B cell (primary cell): Measurements from ENCODE around the gene AGR2. TPM values are rescaled to one million over a fixed set of nuclear protein-coding genes. Genes with fewer than 3 reads are reported as not detected.

Experiments used
- ATAC-seq: fragments of 200-7000 bp; cut with Tn5 transposase; one replicate; pipeline ENCODE4 v1.10.0; 2021; ENCODE audit warnings: low read depth, mild to moderate bottlenecking, moderate number of reproducible peaks, moderate library complexity
- CTCF ChIA-PET: fragments of 350-600 bp; sonication (Branson Sonifier 250); formaldehyde crosslinking; loops from one replicate; lab custom pipeline; 2021; ENCODE audit warnings: antibody characterized with exemption, inconsistent platforms; lab: Charles Lee
- POLR2A ChIA-PET: fragments of 350-600 bp; sonication (Branson Sonifier 250); formaldehyde crosslinking; loops from one replicate; lab custom pipeline; 2021; ENCODE audit warnings: antibody characterized with exemption; lab: Charles Lee
- DNase-seq: peaks from one replicate; pipeline ENCODE4 v3.0.0; 2013
- H2AFZ ChIP-seq: 2 replicates; pipeline ENCODE4 v1.6.1; 2012; ENCODE audit warnings: mild to moderate bottlenecking, low read depth, low read length; ENCODE audit not compliant: insufficient read depth, poor library complexity, severe bottlenecking
- H3K27ac ChIP-seq, 2 donors: 1 replicate in 1 of 2; 2 replicates in 1 of 2; pipeline ENCODE4 v1.5.1; 2012 to 2013; ENCODE audit warnings: low read length in 2 of 2, mild to moderate bottlenecking in 2 of 2, moderate library complexity in 1 of 2
- H3K27me3 ChIP-seq, 4 experiments: fragments of 200-600 bp in 1 of 4; sonication (generic) in 1 of 4; replicated peaks in 1 of 4; 1 replicate in 2 of 4; 2 replicates in 2 of 4; pipeline versions ENCODE4 v1.6.1 to v1.7.0; 2013 to 2016; ENCODE audit warnings: low read length in 3 of 4, mild to moderate bottlenecking in 2 of 4, mixed read lengths in 1 of 4, moderate library complexity in 1 of 4; ENCODE audit not compliant: insufficient read depth in 4 of 4, control insufficient read depth in 3 of 4; ENCODE audit errors: control extremely low read depth in 1 of 4
- H3K36me3 ChIP-seq, 2 experiments: replicated peaks in 1 of 2; 1 replicate in 1 of 2; 2 replicates in 1 of 2; pipeline versions ENCODE4 v1.6.1 to v1.7.1; 2013; ENCODE audit warnings: low read length in 1 of 2; ENCODE audit not compliant: insufficient read depth in 2 of 2, control insufficient read depth in 1 of 2; ENCODE audit errors: control extremely low read depth in 1 of 2, extremely low read depth in 1 of 2
- H3K4me1 ChIP-seq, 2 donors: fragments of 200-600 bp in 1 of 2; sonication (generic) in 1 of 2; 1 replicate in 1 of 2; 2 replicates in 1 of 2; pipeline versions ENCODE4 v1.5.1 to v1.6.1; 2013 to 2017; ENCODE audit warnings: low read length in 2 of 2; ENCODE audit not compliant: control insufficient read depth in 2 of 2, insufficient read depth in 2 of 2
- H3K4me2 ChIP-seq: replicated peaks from 2 replicates; pipeline ENCODE3; 2012; ENCODE audit warnings: mild to moderate bottlenecking, low read depth, low read length; ENCODE audit not compliant: poor library complexity, severe bottlenecking
- H3K4me3 ChIP-seq, 5 experiments: fragments of 200-600 bp in 1 of 5; sonication (generic) in 1 of 5; 1 replicate in 3 of 5; 2 replicates in 2 of 5; pipeline versions ENCODE4 v1.5.1 to v1.7.0; 2011 to 2016; ENCODE audit warnings: low read length in 4 of 5, mild to moderate bottlenecking in 4 of 5, low read depth in 2 of 5, control low read depth in 1 of 5, moderate library complexity in 1 of 5; ENCODE audit not compliant: insufficient read depth in 1 of 5; ENCODE audit errors: control extremely low read depth in 1 of 5, extremely low read depth in 1 of 5
- H3K79me2 ChIP-seq: fragments of 200-600 bp; sonication (generic); one replicate; pipeline ENCODE4 v1.6.0; 2016; ENCODE audit warnings: low read length; ENCODE audit not compliant: control insufficient read depth, insufficient read depth
- H3K9ac ChIP-seq: fragments of 200-600 bp; sonication (generic); 2 replicates; pipeline ENCODE4 v1.6.1; 2017; ENCODE audit warnings: mild to moderate bottlenecking, low read length, moderate library complexity
- H3K9me3 ChIP-seq, 3 donors: one replicate each; pipeline versions ENCODE4 v1.6.1 to v1.7.1; 2013; ENCODE audit warnings: low read length in 2 of 3; ENCODE audit not compliant: control insufficient read depth in 2 of 3, insufficient read depth in 1 of 3; ENCODE audit errors: control extremely low read depth in 1 of 3
- H4K20me1 ChIP-seq: 2 replicates; pipeline ENCODE4 v1.6.0; 2012; ENCODE audit warnings: mild to moderate bottlenecking, low read length; ENCODE audit not compliant: insufficient read depth, control insufficient read depth, poor library complexity, severe bottlenecking
- H3K27ac Mint-ChIP-seq: one replicate; pipeline ENCODE4 v1.8.0; 2021; ENCODE audit warnings: mixed read lengths
- H3K27me3 Mint-ChIP-seq: one replicate; pipeline ENCODE4 v1.8.0; 2021; ENCODE audit warnings: mixed read lengths
- H3K4me1 Mint-ChIP-seq: one replicate; pipeline ENCODE4 v1.8.0; 2021; ENCODE audit warnings: mixed read lengths
- H3K4me3 Mint-ChIP-seq: one replicate; pipeline ENCODE4 v1.8.0; 2021; ENCODE audit warnings: mixed read lengths
- H3K9me3 Mint-ChIP-seq: one replicate; pipeline ENCODE4 v1.8.0; 2022; ENCODE audit warnings: mixed read lengths; ENCODE audit not compliant: insufficient read depth
- CTCF ChIP-seq: fragments of 200-600 bp; IDR thresholded peaks from one replicate; pipeline ENCODE4 v1.8.0; 2022; ENCODE audit warnings: antibody characterized with exemption, mild to moderate bottlenecking
- EZH2 ChIP-seq: IDR thresholded peaks from 2 replicates; pipeline ENCODE4 v1.6.1; 2012; ENCODE audit warnings: borderline replicate concordance, low read depth, mild to moderate bottlenecking, moderate library complexity, low read length; ENCODE audit not compliant: insufficient read depth, poor library complexity, severe bottlenecking
- WGBS: methylation state at CpG from one replicate; pipeline ENCODE4 v1.1.5; 2013; ENCODE audit warnings: missing lambda C conversion rate; ENCODE audit not compliant: insufficient coverage; 5-methylcytosine and 5-hydroxymethylcytosine counted together
- intact Hi-C: fragments of 100-400 bp; cut with micrococcal nuclease; formaldehyde crosslinking; loops from one replicate; pipeline ENCODE4 v1.10.0; 2022
- polyA plus RNA-seq: library from polyadenylated mRNA; depleted of rRNA; stranded (reverse); fragments of >200 nt; gene quantifications from 2 replicates; pipeline ENCODE4 v1.2.3, GENCODE V29; 2012
- total RNA-seq, 2 donors: library from RNA; stranded (reverse); fragments of 120-200 nt in 1 of 2; gene quantifications; 1 replicate in 1 of 2; 2 replicates in 1 of 2; pipeline versions ENCODE4 v1.2.3 to v1.2.4, GENCODE V29; 2013 to 2022

The AGR2 gene
- total and polyA plus RNA-seq, 2 donors (not counting 1 experiment from before 2014, with no cell fraction given), result not detected

- ChIA-PET POLR2A (no interaction called here), CTCF (no interaction called here)
- TF ChIP-seq EZH2, result no peak
- no peak for TF ChIP-seq CTCF
- no peaks in the 10 kb centered on the region for H3K4me1 Mint-ChIP-seq
- no CpG with 5 or more reads among the region's 1 CpG for WGBS
- intact Hi-C loops, result no loop called here
- no peak overlapping the region for H3K4me3 Mint-ChIP-seq
- Histone ChIP-seq H3K36me3 (peaks cover 0 to 3% of the 10 kb centered on the region in 2 experiments), H2AFZ (no peak overlapping the region), H4K20me1 (no peaks in the 10 kb centered on the region), H3K9me3 (no peaks in the 10 kb centered on the region), H3K4me2 (no peak overlapping the region), H3K4me1 (no peaks in the 10 kb centered on the region), H3K27ac (no peak overlapping the region), H3K4me3 (no peak overlapping the region), H3K9ac (no peak overlapping the region), H3K27me3 (no peaks in the 10 kb centered on the region), H3K79me2 (no peaks in the 10 kb centered on the region)
- no peaks in the 10 kb centered on the region for H3K27me3 Mint-ChIP-seq
- ATAC-seq (no peak), DNase-seq (no peak)
- H3K27ac Mint-ChIP-seq, result no peak overlapping the region
- no peaks in the 10 kb centered on the region for H3K9me3 Mint-ChIP-seq
These were observed 13.7 kb downstream of the AGR2 start for GRCh38 chr7:16791071-16791470.

- WGBS, result no CpG with 5 or more reads among the region's 1 CpG
- ATAC-seq (no peak), DNase-seq (no peak)
- Histone ChIP-seq H3K4me1 (no peaks in the 10 kb centered on the region), H3K36me3 (peaks cover 0 to 27% of the 10 kb centered on the region in 2 experiments), H3K4me3 (no peak overlapping the region), H3K4me2 (no peak overlapping the region), H3K27ac (no peak overlapping the region), H3K9ac (no peak overlapping the region), H4K20me1 (peaks cover 4% of the 10 kb centered on the region), H3K79me2 (no peaks in the 10 kb centered on the region), H2AFZ (no peak overlapping the region), H3K9me3 (no peaks in the 10 kb centered on the region), H3K27me3 (no peaks in the 10 kb centered on the region)
- Mint-ChIP-seq H3K4me3 (no peak overlapping the region), H3K4me1 (peaks cover 2% of the 10 kb centered on the region), H3K27ac (no peak overlapping the region), H3K9me3 (no peaks in the 10 kb centered on the region), H3K27me3 (no peaks in the 10 kb centered on the region)
- ChIA-PET CTCF (interaction anchor here (1.3 kb wide), 1 partner anchor 15 kb away, joined by 4 read pairs; no protein-coding TSS in a partner anchor), POLR2A (no interaction called here)
- intact Hi-C loops, result no loop called here
- TF ChIP-seq CTCF, result no peak
- no peak for TF ChIP-seq EZH2
These were observed 17.7 kb downstream of the AGR2 start for GRCh38 chr7:16787127-16787526.
